IMR-90 (cell line): Measurements from ENCODE around the gene VRTN. TPM values are rescaled to one million over a fixed set of nuclear protein-coding genes. Genes with fewer than 3 reads are reported as not detected.

Source experiments
- ATAC-seq: fragments of 200-7000 bp; cut with Tn5 transposase; 2 replicates; pipeline ENCODE4 v1.9.1; 2020; ENCODE audit warnings: low read depth, mild to moderate bottlenecking, moderate library complexity
- BruUV-seq: library from RNA; stranded (reverse); fragments of 400-500 nt; replicated peaks from 2 replicates; lab custom pipeline; 2021; lab: Mats Ljungman, UMichigan
- CTCF ChIA-PET: fragments of 300-600 bp; formaldehyde crosslinking; extraction: SDS; loops from one replicate; lab custom pipeline; 2021; ENCODE audit warnings: antibody characterized with exemption; lab: Yijun Ruan, JAX
- POLR2A ChIA-PET: fragments of 300-600 bp; sonication (Branson Sonifier 250); formaldehyde crosslinking; loops from one replicate; lab custom pipeline; 2022; ENCODE audit warnings: antibody characterized with exemption; ENCODE audit not compliant: unreplicated experiment; lab: Charles Lee
- DNase-seq: peaks from one replicate; pipeline ENCODE4 v3.0.0; 2013
- H2AFZ ChIP-seq: replicated peaks from 2 replicates; pipeline ENCODE3; 2013; ENCODE audit warnings: low read length, mild to moderate bottlenecking; ENCODE audit not compliant: poor library complexity
- H2AK5ac ChIP-seq: 2 replicates; pipeline ENCODE4 v1.6.1; 2013; ENCODE audit warnings: low read depth, low read length, inconsistent platforms
- H2AK9ac ChIP-seq: replicated peaks from 2 replicates; pipeline ENCODE3; 2013; ENCODE audit warnings: mild to moderate bottlenecking, low read depth, low read length, moderate library complexity; ENCODE audit not compliant: poor library complexity
- H2BK120ac ChIP-seq: 2 replicates; pipeline ENCODE4 v1.6.1; 2013; ENCODE audit warnings: low read depth, low read length, inconsistent platforms
- H2BK15ac ChIP-seq: 3 replicates; pipeline ENCODE4 v1.6.1; 2013; ENCODE audit warnings: low read depth, low read length, inconsistent platforms
- H2BK20ac ChIP-seq: 2 replicates; pipeline ENCODE4 v1.6.1; 2013; ENCODE audit warnings: low read depth, mild to moderate bottlenecking, inconsistent platforms, low read length, moderate library complexity
- H2BK5ac ChIP-seq: 2 replicates; pipeline ENCODE4 v1.6.1; 2013; ENCODE audit warnings: mild to moderate bottlenecking, low read depth, low read length, inconsistent platforms; ENCODE audit not compliant: poor library complexity, severe bottlenecking
- H3K14ac ChIP-seq: replicated peaks from 2 replicates; pipeline ENCODE4 v1.6.1; 2013; ENCODE audit warnings: low read depth, low read length, inconsistent platforms
- H3K18ac ChIP-seq: 2 replicates; pipeline ENCODE4 v1.6.1; 2013; ENCODE audit warnings: low read depth, low read length, control low read depth
- H3K23ac ChIP-seq: 2 replicates; pipeline ENCODE4 v1.6.1; 2013; ENCODE audit warnings: low read depth, low read length, inconsistent platforms
- H3K27ac ChIP-seq: 2 replicates; pipeline ENCODE4 v1.5.1; 2013; ENCODE audit warnings: mild to moderate bottlenecking, control low read depth, low read length; ENCODE audit not compliant: insufficient read depth
- H3K27me3 ChIP-seq: 2 replicates; pipeline ENCODE4 v1.6.1; 2013; ENCODE audit warnings: low read length; ENCODE audit not compliant: control insufficient read depth, insufficient read depth
- H3K36me3 ChIP-seq: 2 replicates; pipeline ENCODE4 v1.6.1; 2013; ENCODE audit warnings: low read length, mixed read lengths; ENCODE audit not compliant: control insufficient read depth, insufficient read depth
- H3K4ac ChIP-seq: 2 replicates; pipeline ENCODE4 v1.6.1; 2013; ENCODE audit warnings: low read depth, low read length, inconsistent platforms
- H3K4me1 ChIP-seq: 2 replicates; pipeline ENCODE4 v1.6.1; 2013; ENCODE audit warnings: low read length, mixed read lengths; ENCODE audit not compliant: control insufficient read depth, insufficient read depth
- H3K4me2 ChIP-seq: 2 replicates; pipeline ENCODE4 v1.6.1; 2013; ENCODE audit warnings: low read depth, mild to moderate bottlenecking, control low read depth, low read length, moderate library complexity
- H3K4me3 ChIP-seq: 2 replicates; pipeline ENCODE4 v1.5.1; 2013; ENCODE audit warnings: low read depth, mild to moderate bottlenecking, control low read depth, low read length, moderate library complexity; ENCODE audit not compliant: insufficient read depth
- H3K56ac ChIP-seq: 2 replicates; pipeline ENCODE4 v1.6.1; 2013; ENCODE audit warnings: low read length, inconsistent platforms; ENCODE audit not compliant: insufficient read depth; ENCODE audit errors: extremely low read depth
- H3K79me1 ChIP-seq, 2 experiments: 2 replicates each; pipeline ENCODE4 v1.6.1; 2013; ENCODE audit warnings: low read length in 2 of 2, inconsistent platforms in 1 of 2, low read depth in 1 of 2
- H3K9ac ChIP-seq: 2 replicates; pipeline ENCODE4 v1.6.1; 2013; ENCODE audit warnings: low read depth, low read length, control low read depth
- H3K9me1 ChIP-seq: 2 replicates; pipeline ENCODE4 v1.6.1; 2013; ENCODE audit warnings: low read length, inconsistent platforms; ENCODE audit not compliant: insufficient read depth
- H3K9me3 ChIP-seq: 2 replicates; pipeline ENCODE4 v1.6.1; 2013; ENCODE audit warnings: low read length; ENCODE audit not compliant: control insufficient read depth, insufficient read depth
- H4K20me1 ChIP-seq: 2 replicates; pipeline ENCODE4 v1.6.1; 2013; ENCODE audit warnings: low read length, inconsistent platforms; ENCODE audit not compliant: insufficient read depth
- H4K5ac ChIP-seq: 2 replicates; pipeline ENCODE4 v1.6.1; 2013; ENCODE audit warnings: mild to moderate bottlenecking, low read depth, low read length, control low read depth
- H4K8ac ChIP-seq, 2 experiments: 2 replicates each; pipeline ENCODE4 v1.6.1; 2013; ENCODE audit warnings: low read depth in 2 of 2, low read length in 2 of 2, control low read depth in 1 of 2, inconsistent platforms in 1 of 2
- H4K91ac ChIP-seq: 2 replicates; pipeline ENCODE4 v1.6.1; 2013; ENCODE audit warnings: low read depth, low read length, inconsistent platforms; ENCODE audit not compliant: insufficient read depth
- CEBPB ChIP-seq: IDR thresholded peaks from 2 replicates; pipeline ENCODE4 v1.6.1; 2012; ENCODE audit warnings: low read depth, low read length, improper control_type of control experiment
- WGBS, 2 experiments: methylation state at CpG; one replicate each; pipeline versions ENCODE4 v1.1.5 to v1.1.7; 2013; ENCODE audit warnings: missing lambda C conversion rate in 2 of 2; ENCODE audit not compliant: insufficient read length in 1 of 2; ENCODE audit errors: extremely low coverage in 2 of 2; 5-methylcytosine and 5-hydroxymethylcytosine counted together
- dilution Hi-C: fragments of 300-500 bp; cut with HindIII; formaldehyde crosslinking; loops from one replicate; pipeline ENCODE4 v1.14.3; 2018; ENCODE audit warnings: low sequenced_read_pairs; ENCODE audit not compliant: unreplicated experiment
- in situ Hi-C: fragments of 300-500 bp; cut with MboI; formaldehyde crosslinking; loops from 3 replicates; pipeline ENCODE4 v1.14.3; 2019; ENCODE audit warnings: low sequenced_read_pairs, inconsistent platforms, mixed read lengths
- intact Hi-C: fragments of 100-400 bp; cut with micrococcal nuclease; formaldehyde crosslinking; loops from 2 replicates; pipeline ENCODE4 v1.10.0; 2022
- polyA plus RNA-seq, 3 experiments: library from polyadenylated mRNA; depleted of rRNA; stranded (reverse); fragments of >200 nt; gene quantifications; 2 replicates each; pipeline ENCODE4 v1.2.3, GENCODE V29; 2012; ENCODE audit warnings: low replicate concordance in 1 of 3
- total RNA-seq: library from RNA; depleted of rRNA; stranded (reverse); fragments of >200 nt; gene quantifications from 2 replicates; pipeline ENCODE4 v1.2.3, GENCODE V29; 2012

The VRTN gene
- total and polyA plus RNA-seq, 2 of the 4 experiments (the other 2 are of a cell fraction): not detected

DNA sequence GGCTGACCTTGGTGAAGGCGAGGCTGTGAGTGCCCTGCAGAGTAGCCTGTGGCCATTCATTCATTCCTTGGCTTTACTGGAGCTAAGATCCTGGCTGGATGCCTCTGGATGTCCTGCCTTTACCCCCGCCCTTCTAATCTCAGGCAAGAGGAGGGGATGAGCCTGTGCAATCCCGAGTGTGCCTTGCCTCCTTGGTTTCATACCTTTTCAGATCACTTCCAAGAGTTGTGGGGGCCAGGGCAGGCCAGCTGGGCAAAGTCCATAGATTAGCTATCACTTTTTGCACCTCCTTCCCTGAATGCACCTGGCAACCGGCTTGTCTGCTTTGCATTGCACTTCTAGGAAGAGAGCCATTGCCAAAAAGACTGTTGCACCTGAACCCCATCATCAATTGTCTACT, 1.5 kb downstream of the VRTN start:
- no peak for DNase-seq
- Histone ChIP-seq H3K14ac (no peak overlapping the region), H4K8ac (no peak overlapping the region), H3K9ac (no peak overlapping the region), H3K4ac (no peak overlapping the region), H3K79me1 (no peaks in the 10 kb centered on the region), H2BK5ac (no peak overlapping the region), H4K91ac (no peak overlapping the region), H2AFZ (no peak overlapping the region), H3K9me1 (no peaks in the 10 kb centered on the region), H3K9me3 (no peaks in the 10 kb centered on the region), H3K56ac (no peak overlapping the region), H3K23ac (no peak overlapping the region), H2AK5ac (no peak overlapping the region), H3K4me1 (no peaks in the 10 kb centered on the region), H3K27me3 (peaks cover 59% of the 10 kb centered on the region), H3K4me3 (no peak overlapping the region), H3K36me3 (no peaks in the 10 kb centered on the region), H2BK120ac (no peak overlapping the region), H2AK9ac (no peak overlapping the region), H3K27ac (no peak overlapping the region), H4K5ac (no peak overlapping the region), H3K4me2 (no peak overlapping the region), H2BK20ac (no peak overlapping the region), H2BK15ac (no peak overlapping the region), H3K18ac (no peak overlapping the region), H4K20me1 (no peaks in the 10 kb centered on the region)
- in situ Hi-C loops: no loop called here
- 20% methylated on average over 2 of the region's 4 CpGs; no CpG with 5 or more reads in 1 of the 2 experiments for WGBS, 2 experiments
- dilution Hi-C loops: no loop called here
- no peak for TF ChIP-seq CEBPB
- no TSS peak for BruUV-seq
- ATAC-seq: no peak
- ChIA-PET CTCF (no interaction called here), POLR2A (no interaction called here)
- intact Hi-C loops: no loop called here
